Measurements from ENCODE around the gene DCTD.
"Not testable (repeated sequence)": the region's sequence is repeated elsewhere in the genome, so short reads cannot be mapped to it uniquely, and the experiment has no call there.

The DCTD gene

DNA sequence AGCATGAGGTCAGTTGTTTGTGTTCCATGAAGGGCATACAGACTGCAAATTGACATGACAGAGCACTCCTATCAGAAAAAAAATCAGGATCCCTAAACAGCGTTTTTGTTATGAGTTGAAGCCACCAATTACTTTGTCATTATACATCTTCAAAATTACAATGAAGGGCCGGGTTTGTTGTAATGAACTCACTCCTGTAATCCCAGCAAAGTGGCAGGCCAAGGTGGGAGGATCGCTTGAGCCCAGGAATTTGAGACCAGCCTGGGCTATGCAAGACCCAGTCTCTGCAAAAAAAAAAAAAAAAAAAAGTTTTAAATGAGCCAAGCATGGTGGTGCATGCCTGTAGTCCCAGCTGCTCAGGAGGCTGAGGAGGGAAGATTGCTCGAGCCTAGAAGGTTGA lies 3.5 kb upstream of the DCTD start:
- DNase-seq: no peak

DNA sequence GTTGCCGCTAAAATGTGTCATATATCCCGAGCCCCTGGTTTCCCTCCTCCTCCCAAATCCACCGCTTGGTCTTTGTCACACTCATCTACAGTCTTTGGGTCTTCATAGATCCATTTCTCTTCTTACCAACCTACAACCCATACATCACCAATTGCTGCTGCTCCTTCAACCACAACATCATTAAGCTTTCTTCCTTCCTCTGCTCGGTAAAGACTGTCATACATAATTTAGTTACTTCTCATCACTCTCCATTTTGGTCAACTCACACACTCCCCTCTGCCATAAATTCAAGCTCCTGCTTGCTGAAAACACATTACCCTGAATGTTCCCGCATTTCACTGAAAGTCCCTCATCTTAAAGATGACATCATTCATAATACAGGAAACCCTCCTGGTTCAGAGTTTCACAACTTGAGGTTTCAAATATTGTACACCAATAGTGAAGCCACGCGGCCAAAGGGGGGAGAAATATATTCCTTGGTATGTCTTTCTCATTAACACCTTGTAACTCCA lies 1.7 kb upstream of the DCTD start:
- DNase-seq: no peak

DNA sequence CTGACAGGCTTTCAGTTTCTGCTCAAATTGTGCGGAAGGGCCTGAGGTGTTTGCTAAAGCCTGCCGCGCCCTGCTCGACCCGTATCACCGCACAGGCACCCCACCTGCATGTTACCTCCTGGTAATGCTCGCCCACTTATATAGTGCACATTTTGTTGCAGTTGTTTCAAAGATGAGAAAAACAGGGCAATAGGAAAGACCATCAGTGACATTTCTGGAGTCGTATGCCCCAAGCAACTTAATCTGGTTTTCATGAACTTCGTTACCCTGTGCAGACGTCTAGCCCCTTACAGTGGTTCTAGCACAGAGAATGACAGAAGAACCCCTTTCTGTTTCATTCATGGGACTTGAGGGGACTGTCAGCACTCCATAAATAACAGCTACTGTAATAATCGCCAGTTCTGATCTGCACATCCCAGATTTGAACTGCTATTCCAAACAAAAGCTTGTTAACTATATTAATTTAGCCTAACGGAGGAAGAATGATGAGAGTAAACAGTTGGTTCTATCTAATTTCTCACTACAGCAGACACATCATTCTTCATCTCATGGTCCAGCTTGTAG lies 940 bp upstream of the DCTD start:
- DNase-seq: no peak

DNA sequence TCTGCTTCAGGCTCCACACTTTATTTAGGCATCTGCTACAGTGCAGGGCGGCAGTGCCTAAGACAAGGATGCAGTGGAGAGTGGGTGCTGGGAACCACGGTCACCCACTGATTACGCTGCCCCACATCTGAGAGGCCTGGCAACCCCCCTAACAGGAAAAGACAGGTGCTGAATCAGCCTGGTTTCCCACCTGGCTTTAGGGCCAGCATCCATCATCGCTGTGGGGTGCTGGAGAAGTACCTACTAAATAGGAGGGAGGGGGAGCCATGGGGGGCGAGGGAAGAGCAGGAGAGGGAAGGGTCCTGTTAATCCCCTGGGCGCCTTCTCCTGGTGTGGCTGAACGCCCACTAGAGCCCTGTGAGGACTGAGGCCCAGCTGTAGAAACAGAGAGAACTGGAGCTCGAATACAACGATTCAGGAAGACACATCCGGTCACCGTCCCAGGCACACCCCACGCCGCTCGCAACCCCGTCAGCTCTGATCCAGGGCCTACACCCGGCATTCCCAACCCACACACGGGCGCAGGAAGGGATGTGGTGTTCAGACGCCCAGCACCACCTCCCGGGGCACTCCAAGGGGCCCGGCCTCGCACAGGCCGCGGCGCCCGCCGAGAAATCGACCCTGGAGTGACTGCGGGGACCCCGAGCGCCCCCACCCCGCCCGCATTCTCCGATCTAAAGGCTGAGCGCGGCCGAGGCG lies 554 bp downstream of the DCTD start:
- DNase-seq: peak in 2 of 4 experiments; percentile 17 to 20

DNA sequence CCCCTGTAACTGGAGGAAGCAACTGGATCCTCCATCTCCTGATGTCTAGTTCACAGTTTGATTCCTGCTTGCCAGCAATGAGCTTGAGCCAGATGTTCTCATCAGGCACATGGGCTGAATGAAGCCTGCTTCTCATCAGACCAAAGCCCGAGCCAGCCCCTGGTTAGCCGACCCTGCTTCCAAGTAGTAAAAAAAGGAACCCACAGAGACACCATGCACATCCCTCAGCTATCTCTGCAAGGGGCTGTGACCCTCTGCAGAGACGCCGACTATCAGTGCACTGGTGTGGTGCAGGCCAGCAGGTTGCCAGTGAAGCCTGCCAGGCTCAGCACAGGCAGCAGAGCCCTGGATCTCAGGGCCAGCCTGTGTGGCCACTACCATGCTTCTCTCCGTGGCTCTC lies 2.8 kb downstream of the DCTD start:
- no peak for DNase-seq

DNA sequence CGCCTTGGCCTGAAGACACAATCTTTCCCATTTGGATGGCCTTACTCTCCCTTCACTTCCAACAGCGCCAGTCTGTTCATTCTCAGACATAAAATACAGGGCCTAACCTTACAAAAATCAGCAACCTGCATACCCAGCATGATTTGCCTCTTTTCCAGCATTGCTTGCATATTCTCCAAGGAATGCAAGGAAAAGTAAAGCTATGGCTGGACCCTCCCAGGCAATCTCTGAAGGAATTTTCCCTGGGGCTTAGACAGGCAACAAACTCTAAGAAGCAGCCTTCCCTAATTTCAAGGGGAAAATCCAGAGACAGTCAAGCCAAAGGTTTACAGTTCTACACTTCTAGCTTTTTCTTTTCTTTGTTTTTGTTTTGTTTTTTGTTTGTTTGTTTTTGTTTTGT lies 3.6 kb downstream of the DCTD start:
- DNase-seq: no peak

DNA sequence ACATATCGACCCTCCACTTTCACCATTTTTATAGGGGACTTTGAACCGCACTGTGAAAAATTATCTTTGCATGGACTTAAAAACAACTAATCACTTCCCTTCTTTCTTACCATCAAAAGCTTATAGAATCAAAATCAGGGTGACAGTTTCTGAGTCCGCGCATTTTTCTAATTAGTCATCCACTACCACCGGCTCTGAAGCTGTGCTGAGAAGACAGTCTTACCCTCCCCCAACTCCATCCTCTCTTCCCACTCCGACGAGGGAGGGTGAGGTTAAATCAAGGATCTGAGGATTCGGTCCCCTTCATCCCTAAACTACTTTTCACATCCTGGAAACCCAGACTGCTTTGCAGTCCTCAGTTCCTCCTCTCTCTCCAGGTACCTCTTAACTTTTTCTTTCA lies 4.2 kb downstream of the DCTD start:
- no peak for DNase-seq

DNA sequence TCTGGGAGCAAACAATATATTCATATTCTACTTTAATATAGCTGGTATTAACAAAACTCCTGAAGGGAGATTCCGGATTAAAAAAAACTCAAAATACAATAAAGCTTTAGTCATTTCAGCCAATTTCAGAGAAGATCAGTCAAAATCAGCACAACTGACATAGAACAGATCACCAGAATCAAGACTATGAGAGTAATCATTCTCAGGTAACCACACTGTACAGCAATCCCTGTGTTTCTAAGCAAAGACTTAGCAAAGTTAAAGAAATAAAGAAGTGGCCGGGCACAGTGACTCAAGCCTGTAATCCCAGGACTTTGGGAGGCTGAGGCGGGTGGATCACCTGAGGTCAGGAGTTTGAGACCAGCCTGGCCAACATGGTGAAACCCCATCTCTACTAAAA lies 9.1 kb downstream of the DCTD start:
- no peak for DNase-seq

DNA sequence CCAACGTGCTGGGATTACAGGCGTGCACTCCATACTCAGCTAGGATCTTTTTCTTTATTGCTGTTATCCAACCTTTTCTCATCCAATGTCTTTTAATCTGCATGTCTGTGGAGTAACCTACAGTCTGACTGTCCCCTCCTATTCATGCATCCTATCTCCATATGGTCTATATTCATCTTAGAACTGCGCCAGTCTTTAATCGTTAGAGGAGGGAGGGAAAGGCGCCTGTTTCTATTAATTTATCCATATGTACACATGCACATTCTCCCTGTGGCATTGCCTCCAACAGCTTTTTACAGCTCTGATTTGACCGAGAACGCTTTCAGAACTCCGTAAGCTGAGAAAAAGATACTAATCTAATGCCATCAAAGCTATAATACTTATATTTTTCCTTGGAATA lies 9.8 kb downstream of the DCTD start:
- no peak for DNase-seq

DNA sequence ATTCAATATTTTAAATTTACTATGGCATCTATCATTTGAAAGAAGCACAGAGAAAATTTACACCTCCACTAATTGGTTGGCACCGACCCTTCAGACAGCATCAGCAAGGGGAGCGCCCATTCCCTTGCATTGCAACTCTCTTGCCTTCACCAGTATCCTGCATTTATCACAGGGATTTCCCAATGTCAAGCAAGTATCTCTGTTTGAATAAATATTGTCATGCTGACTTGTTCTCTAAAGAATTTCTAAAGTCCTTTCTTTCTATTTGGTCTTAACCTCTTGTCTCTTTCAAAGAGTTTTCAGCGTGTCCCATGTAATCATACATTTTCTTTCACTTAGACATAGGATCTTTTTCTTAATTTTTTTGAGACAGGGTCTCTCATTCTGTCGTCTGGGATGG lies 10.4 kb downstream of the DCTD start:
- DNase-seq: no peak

DNA sequence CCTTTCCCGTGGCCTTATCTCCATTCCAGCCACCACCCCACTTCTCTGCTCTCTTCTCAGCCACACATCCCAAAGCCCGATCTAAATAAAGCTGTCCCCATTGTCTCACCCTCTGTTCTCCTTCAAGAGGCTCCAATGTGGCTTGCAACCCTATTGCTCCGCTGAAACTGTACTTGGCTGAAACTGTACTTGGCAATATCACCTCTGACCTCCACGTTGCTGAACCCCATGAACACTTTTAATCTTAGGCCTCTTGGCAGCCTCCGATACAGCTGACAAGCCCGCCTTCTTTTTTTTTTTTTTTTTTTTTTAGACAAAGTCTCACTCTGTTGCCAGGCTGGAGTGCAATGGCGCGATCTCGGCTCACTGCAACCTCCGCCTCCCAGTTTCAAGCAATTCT lies 12.1 kb downstream of the DCTD start:
- no peak for DNase-seq

DNA sequence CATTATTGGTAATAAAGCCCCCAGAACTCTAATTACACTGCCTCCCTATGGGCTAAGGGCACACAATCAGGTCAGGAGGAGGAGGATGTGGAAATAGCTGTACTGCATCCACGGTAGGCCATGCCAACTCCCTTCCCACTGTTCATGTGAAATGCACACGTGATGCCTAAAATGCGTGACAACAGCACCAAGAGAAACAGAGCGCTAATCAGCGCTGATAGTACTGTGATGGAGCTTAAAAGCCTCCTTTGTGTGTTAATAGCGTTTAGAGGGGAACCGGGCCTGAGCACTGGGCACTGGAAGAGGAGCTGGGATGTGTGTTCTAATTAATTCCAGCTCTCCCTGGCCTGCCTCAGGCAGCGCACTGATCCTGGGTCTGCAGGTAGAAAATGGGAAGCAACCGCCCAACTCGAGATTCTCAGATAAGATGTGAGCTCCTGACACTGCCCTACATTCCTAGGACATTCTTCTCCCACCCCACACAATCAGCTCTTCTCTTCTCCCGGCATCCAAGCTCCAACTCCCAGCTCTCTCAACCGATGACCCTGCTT lies 12.9 kb downstream of the DCTD start:
- no peak for DNase-seq

DNA sequence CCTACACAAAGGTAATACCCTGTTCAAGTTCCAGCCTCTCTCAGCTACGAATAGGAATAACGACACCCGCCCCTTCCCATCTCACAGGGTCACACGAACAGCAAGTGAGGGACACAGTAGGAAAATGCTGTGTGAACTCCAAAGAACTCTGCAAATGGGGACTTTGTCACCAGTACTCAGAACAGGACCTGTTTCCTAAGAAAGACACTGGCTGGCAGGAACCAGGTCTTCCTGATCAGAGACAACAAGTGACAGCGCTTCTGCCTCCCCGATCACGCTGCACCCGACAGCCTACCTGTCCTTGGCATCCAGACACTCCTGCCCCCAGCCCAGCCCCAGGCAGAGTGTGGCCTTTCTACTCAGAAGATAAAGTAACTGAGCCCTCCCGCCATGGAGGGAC lies 14.2 kb downstream of the DCTD start:
- DNase-seq: no peak

DNA sequence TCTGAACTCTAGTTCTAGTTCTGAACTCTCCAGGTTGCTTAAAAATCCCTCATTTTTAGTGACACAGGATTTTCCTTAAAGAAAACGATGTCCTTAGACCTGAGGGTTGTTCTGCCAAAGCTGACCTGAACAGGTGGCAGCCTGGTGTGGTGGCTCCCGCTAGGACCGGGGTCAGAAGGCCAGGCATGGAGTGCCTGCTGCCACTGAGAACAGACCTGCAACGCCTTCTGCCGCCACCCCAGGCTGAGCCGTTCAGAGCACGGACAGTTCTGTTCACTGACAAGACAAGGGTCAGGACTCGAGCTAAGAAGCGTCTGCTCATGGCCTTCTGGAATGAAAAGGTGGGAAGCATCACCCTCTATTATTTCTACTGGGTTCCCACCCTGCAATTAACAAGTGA lies 15.8 kb downstream of the DCTD start:
- DNase-seq: no peak

DNA sequence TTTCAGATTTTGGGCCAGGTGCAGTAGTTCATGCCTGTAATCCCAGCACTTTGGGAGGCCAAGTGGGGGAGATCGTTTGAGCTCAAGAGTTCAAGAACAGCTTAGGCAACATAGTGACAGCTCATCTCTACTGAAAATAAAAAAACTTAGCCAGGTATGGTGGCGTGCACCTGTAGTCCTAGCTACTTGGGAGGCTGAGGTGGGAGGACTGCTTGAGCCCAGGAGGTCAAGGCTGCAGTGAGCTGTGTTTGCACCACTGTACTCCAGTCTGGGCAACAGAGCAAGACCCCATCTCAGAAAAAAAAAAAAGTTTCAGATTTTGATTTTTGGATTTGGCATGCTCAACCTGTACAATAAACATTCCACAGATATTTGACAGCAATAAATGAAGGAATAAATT lies 17.2 kb downstream of the DCTD start:
- not testable (repeated sequence) for DNase-seq

DNA sequence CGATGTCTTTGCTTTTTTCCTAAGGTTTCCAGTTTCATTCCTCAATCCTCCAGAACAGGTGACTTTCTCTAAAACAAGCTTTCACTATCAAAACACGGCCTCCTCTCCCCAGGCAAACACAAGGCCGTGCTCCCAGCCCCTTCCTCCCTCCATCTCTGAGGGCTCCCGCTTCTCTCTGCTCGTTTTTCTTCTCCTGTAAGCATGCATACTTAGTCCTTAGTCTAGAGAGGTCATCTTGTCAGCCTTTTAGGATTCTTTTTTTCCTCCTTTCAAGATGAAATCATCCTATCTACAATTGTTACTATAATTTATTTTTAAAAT lies 18.7 kb downstream of the DCTD start:
- DNase-seq: no peak

DNA sequence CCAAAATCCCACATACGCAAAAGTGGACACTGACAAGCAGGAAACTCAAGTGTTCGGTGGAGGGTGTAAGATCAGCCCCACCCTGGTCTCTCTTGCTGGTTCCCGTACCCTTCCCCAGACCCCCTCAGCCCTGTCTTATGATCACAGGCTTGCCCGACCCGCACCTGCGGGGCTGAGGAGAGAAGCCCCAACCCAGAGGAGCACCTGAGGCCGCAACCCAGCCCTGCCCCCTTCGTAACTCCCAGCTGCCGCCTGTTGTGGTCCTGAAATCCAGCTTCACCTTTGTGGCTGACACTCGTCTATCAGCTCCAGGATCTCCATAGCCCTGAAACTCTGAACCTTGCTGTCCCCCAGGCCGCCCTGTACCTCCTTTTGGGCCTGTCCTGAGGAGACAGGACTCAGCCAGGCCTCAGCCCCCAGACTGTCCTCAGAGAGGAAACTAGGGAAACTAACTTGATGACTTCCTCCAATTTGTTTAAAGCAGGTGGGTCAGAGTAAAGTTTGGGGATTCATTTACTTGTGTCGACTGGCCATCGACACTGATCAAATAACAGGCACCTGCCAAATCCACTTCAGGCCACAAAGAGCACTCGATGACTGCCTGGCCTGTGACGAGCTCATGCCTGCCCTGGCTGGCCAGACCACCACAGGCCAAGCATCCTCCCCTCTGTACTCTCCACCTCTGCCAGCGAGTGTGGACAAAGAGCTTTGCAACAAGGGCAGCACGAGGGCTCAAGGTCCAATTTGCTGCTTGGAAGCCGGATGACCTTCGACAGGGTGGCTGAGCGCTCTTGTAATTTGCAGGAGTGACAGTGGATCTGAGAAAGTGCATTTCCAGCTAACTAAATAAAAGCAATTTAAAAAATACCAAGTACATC lies 19.3 kb downstream of the DCTD start:
- no peak for DNase-seq

DNA sequence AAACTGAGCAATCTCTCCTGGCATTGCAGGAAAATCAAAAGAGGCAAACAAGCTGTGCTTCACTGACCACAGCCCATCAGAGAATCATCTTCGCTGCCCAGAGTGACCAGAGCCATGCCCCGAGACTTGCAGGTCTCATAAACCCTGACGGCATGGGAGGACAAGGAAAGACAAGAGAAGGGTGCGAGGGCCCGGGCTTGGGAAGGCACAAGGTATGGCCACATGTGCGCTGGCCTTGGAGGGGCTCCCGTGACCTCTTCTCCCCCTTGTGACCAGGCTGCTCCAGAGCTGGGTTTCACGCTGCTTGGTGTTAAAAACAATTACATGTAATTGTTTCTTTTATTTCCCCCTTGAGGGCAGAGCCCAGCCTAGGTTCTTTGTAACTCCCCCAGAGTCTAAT lies 20.8 kb downstream of the DCTD start:
- DNase-seq: no peak

DNA sequence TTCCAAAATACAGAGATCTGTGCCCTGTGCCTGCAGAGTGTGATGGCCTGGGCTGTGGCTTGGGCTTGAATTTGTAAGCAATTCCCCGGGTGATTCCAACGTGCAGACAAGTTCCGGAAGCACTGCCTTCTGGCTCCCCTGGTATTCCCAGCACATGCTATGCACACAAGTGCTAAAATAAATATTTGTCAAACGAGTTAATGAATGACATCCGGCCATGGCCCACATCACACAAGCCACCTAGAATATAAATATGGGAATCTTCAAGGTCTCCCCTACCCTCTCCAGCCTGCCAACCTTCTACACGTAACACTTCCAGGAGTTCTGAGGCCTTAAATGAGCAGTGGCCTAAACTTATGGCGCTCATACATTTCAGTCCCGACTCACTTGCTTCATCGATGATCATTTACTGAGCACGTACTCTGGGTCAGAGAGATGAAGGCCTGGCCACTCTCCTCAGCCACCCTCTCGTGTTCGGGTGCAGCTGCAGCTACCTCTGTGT lies 21.3 kb downstream of the DCTD start:
- DNase-seq: no peak

DNA sequence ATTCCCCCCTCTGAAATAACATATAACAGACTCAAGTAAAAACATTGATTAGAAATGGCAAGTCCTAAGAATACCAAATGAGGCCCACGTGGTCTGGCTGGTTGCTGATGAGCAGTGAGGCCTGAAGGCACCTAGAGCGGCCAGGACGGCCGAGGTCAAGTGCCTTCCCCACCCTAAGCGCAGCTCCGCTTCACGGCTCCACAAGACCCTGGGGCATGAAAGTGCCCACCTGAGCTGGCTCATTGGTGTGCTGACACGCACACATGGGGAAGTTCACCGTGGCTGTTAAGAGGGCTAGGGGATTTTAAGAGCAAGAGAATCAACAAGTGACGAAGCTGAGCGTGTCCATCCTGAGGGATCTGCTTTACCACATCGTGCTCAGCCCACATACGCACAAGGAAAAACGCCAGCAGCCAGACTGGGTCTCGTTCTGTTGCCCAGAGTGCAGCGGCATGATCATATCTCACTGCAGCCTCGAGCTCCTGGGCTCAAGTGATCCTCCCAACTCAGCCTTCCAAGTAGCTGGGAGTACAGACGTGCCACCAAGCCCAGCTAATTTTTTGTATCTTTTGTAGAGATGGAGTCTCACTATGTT lies 22.4 kb downstream of the DCTD start:
- no peak for DNase-seq

DNA sequence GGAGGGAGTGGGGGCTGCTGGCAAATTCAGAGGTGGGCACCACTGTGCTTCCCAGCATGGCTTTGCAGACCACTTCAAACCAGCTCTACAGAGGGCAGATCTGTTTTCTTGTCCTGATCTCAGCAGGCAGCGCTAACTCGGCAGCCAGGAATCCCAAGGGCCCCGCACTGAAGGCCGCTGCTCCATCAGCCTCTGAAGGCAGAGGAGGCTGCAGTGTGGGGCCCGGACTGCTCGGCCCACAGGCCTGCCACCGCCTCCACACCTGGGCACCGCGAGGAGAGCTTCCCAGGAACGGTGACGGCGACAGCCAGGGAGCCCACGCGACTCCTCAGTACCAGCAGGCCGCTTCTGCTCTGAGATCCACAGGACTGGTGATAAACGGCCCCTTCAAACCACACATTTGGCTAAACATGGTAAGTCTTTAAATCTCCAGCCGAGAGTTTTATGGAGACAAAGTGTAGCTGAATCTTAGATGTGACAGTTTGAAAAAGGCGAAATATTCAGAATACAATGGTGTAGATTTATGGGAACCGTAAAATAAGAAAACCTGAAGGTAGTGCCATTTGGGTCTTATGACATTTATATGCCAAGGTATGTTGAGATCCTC lies 23.6 kb downstream of the DCTD start:
- DNase-seq: no peak

DNA sequence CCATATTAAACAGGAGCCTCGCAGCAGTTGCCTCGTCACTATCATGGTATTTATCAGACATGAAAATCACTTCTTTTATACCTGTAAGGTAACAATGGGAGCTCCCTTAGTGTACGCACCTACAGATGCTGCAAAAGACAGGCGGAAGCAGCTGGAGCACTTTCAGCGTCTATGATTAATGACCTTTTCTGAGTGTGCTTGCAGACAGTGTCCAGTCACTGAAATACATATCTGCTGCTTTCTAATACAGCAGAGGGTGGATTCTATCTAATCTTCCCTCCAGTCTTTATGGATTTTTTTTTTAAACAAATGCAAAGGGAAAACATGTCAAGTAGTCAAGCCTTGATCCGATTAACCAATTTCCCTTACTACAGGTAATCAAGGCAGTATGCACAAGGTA lies 24.1 kb downstream of the DCTD start:
- DNase-seq: no peak

DNA sequence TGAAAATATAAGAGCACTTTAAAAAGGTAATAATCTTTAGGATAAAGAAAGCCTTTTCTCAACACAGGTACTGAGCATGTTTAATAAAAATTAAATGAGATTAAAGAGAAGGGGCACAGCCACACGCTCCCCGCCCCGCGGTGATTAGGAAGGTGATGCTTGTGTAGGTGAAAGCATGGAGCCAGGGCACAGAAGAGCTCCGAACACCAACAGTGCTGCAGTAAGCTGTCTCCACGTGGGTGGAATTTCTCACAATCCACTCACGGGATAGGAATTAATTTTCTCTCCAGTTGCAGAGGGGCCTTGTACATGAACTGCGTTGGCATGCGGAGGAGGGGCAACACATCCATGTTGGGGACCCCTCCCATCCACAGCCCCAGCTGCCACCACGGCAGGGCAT lies 27.0 kb downstream of the DCTD start:
- no peak for DNase-seq
